ENCODE measurements around the gene EPHA1. TPM values are rescaled to one million over a fixed set of nuclear protein-coding genes. Genes with fewer than 3 reads are reported as not detected.

The EPHA1 gene
- total RNA-seq (1 to 10 TPM; 1.3 to 4.5 (median 3.8) TPM), polyA plus RNA-seq (1 to 10 TPM in 2 of 3 donors, under 1 TPM in 1; 0.80 to 1.5 (median 1.1) TPM)
- long read RNA-seq, donor 1, partial matches to known transcripts: 269 of 321 reads
- long read RNA-seq, donor 1, other reads (novel, unspliced or antisense): 52 of 321 reads
- long read RNA-seq, donor 2, partial matches to known transcripts: 0 of 1 reads
- long read RNA-seq, donor 2, other reads (novel, unspliced or antisense): 0 of 1 reads

- peak in 8 of 11 experiments; percentile 9 to 37 (median 25) for TF ChIP-seq CTCF (IDR thresholded peaks at IDR 0.05 in 8 of 11, conservative IDR thresholded peaks at IDR 0.05 in 3 of 11)
- TF ChIP-seq POLR2A (IDR thresholded peaks at IDR 0.05): no peak
- H3K27ac ChIP-seq: peak within 1 kb of the TSS in 3 of 8 donors; percentile 13 to 77 (median 36)
- no peaks in the 10 kb centered on the region for H3K36me3 ChIP-seq
- WGBS, 5 donors: 8 to 14% (median 9%) methylated on average over 16 to 39 of the region's 39 CpGs
- no peaks in the 10 kb centered on the region for H3K9me3 ChIP-seq
- H3K4me1 ChIP-seq: peaks cover 13 to 70% (median 44%) of the 10 kb centered on the region in 6 donors
- H3K4me3 ChIP-seq: peak within 1 kb of the TSS in 7 of 8 donors; percentile 18 to 70 (median 38)
- DNase-seq: no peak
- peaks cover 0 to 56% (median 0%) of the 10 kb centered on the region in 7 donors for H3K27me3 ChIP-seq (replicated peaks in 1 of 7)
- intact Hi-C loops (cut with DNase I; ENCODE audit: low total_unique reads): loop anchor here (10.0 kb wide), 1 partner anchor 94 kb away; the partner anchor contains the start of gene CLCN1
Measured at GRCh38 chr7:143408686-143409561, at the start of gene EPHA1. EPHA1 (minus strand) TSS chr7:143408856; CDS start chr7:143408805, 51 bp downstream.

GRCh38 chr7:143458263-143458662 is 49.6 kb upstream of the EPHA1 start:
- WGBS, 5 donors: 47 to 78% (median 62%) methylated on average over 3 of the region's 3 CpGs
- intact Hi-C loops (cut with DNase I; ENCODE audit: low total_unique reads): no loop called here
- H3K9me3 ChIP-seq: peaks cover 0 to 13% (median 2%) of the 10 kb centered on the region in 8 donors
- no peaks in the 10 kb centered on the region for H3K27me3 ChIP-seq (replicated peaks in 1 of 7)
- no peaks in the 10 kb centered on the region for H3K36me3 ChIP-seq
- no peak for DNase-seq
- H3K4me1 ChIP-seq: no peaks in the 10 kb centered on the region
- no peak overlapping the region for H3K4me3 ChIP-seq
- peak overlapping the region in 3 of 8 donors; percentile 29 to 56 (median 37) for H3K27ac ChIP-seq
- TF ChIP-seq CTCF (IDR thresholded peaks at IDR 0.05 in 8 of 11, conservative IDR thresholded peaks at IDR 0.05 in 3 of 11) (no peak), POLR2AphosphoS5 (IDR thresholded peaks at IDR 0.05) (no peak), POLR2A (IDR thresholded peaks at IDR 0.05) (no peak)

GRCh38 chr7:143456992-143457793 is 48.5 kb upstream of the EPHA1 start:
- intact Hi-C loops (cut with DNase I; ENCODE audit: low total_unique reads): no loop called here

More at GRCh38 chr7:143456992-143457793, 48.5 kb upstream of the EPHA1 start:
- no peak for TF ChIP-seq CTCF (IDR thresholded peaks at IDR 0.05 in 8 of 11, conservative IDR thresholded peaks at IDR 0.05 in 3 of 11)
- no peak for TF ChIP-seq POLR2AphosphoS5 (IDR thresholded peaks at IDR 0.05)
- TF ChIP-seq POLR2A (IDR thresholded peaks at IDR 0.05): no peak
- no peak overlapping the region for H3K27ac ChIP-seq
- H3K27me3 ChIP-seq (replicated peaks in 1 of 7): no peaks in the 10 kb centered on the region
- 69 to 86% (median 78%) methylated on average over 3 to 4 of the region's 4 CpGs for WGBS, 5 donors
- no peaks in the 10 kb centered on the region for H3K36me3 ChIP-seq
- no peak overlapping the region for H3K4me3 ChIP-seq
- peaks cover 0 to 11% (median 2%) of the 10 kb centered on the region in 8 donors for H3K9me3 ChIP-seq
- DNase-seq: no peak
- no peaks in the 10 kb centered on the region for H3K4me1 ChIP-seq
